DOHH2 (cell line): ENCODE measurements around the gene ARL9.

ENCODE experiments used
- H3F3A ChIP-seq: fragments of 200-600 bp; sonication (generic), shearing (Covaris generic); 2 replicates; pipeline ENCODE4 v1.6.0; 2016; ENCODE audit warnings: antibody characterized with exemption, mild to moderate bottlenecking; ENCODE audit not compliant: control insufficient read depth, insufficient read depth
- H3K27ac ChIP-seq: fragments of 200-600 bp; sonication (generic); 2 replicates; pipeline ENCODE4 v1.5.1; 2014; ENCODE audit warnings: low read depth, mild to moderate bottlenecking, low read length, moderate library complexity
- H3K27me3 ChIP-seq: fragments of 200-600 bp; sonication (generic); 2 replicates; pipeline ENCODE4 v1.6.1; 2014; ENCODE audit warnings: mild to moderate bottlenecking, low read length, mixed read lengths; ENCODE audit not compliant: control insufficient read depth
- H3K36me3 ChIP-seq: fragments of 200-600 bp; sonication (generic); 2 replicates; pipeline ENCODE4 v1.6.1; 2014; ENCODE audit warnings: mild to moderate bottlenecking, low read length, moderate library complexity, mixed read lengths; ENCODE audit not compliant: control insufficient read depth
- H3K4me1 ChIP-seq: fragments of 200-600 bp; sonication (generic); 2 replicates; pipeline ENCODE4 v1.6.1; 2014; ENCODE audit warnings: mild to moderate bottlenecking, low read length, mixed read lengths; ENCODE audit not compliant: control insufficient read depth
- H3K4me2 ChIP-seq: fragments of 200-600 bp; sonication (generic); 2 replicates; pipeline ENCODE4 v1.6.0; 2014; ENCODE audit warnings: mild to moderate bottlenecking, low read length, moderate library complexity
- H3K4me3 ChIP-seq: fragments of 200-600 bp; sonication (generic); 2 replicates; pipeline ENCODE4 v1.5.1; 2014; ENCODE audit warnings: mild to moderate bottlenecking, low read length, mixed read lengths
- H3K79me2 ChIP-seq: fragments of 200-600 bp; sonication (generic); 2 replicates; pipeline ENCODE4 v1.6.1; 2014; ENCODE audit warnings: mild to moderate bottlenecking, low read length, mixed read lengths; ENCODE audit not compliant: control insufficient read depth
- H3K9me2 ChIP-seq: fragments of 200-600 bp; sonication (generic); replicated peaks from 2 replicates; pipeline ENCODE4 v1.6.1; 2014; ENCODE audit warnings: mild to moderate bottlenecking, low read length, mixed read lengths; ENCODE audit not compliant: control insufficient read depth
- H3K9me3 ChIP-seq: fragments of 200-600 bp; sonication (generic); 2 replicates; pipeline ENCODE4 v1.6.1; 2014; ENCODE audit warnings: antibody characterized with exemption, low read length, mixed read lengths; ENCODE audit not compliant: control insufficient read depth, insufficient read depth
- H4K20me1 ChIP-seq: fragments of 200-600 bp; sonication (generic); 2 replicates; pipeline ENCODE4 v1.6.0; 2014; ENCODE audit warnings: low read depth, mild to moderate bottlenecking, antibody characterized with exemption, low read length, moderate library complexity; ENCODE audit not compliant: control insufficient read depth, insufficient read depth
- CTCF ChIP-seq: fragments of 200-600 bp; sonication (generic); IDR thresholded peaks from one replicate; pipeline ENCODE4 v1.5.1; 2014; ENCODE audit warnings: antibody characterized with exemption, mild to moderate bottlenecking, low read depth, low read length; ENCODE audit not compliant: poor library complexity, severe bottlenecking
- EZH2phosphoT487 ChIP-seq: fragments of 200-600 bp; sonication (generic); IDR thresholded peaks from 2 replicates; pipeline ENCODE4 v1.6.1; 2017; ENCODE audit warnings: borderline replicate concordance, mild to moderate bottlenecking, antibody characterized with exemption, low read length, moderate library complexity, mixed read lengths

ARL9 gene

GRCh38 chr4:56531149-56531770 lies 25.7 kb downstream of the ARL9 start:
- Histone ChIP-seq H3K4me2 (peak overlapping the region; percentile 81), H3K9me3 (no peaks in the 10 kb centered on the region), H3K4me3 (peak overlapping the region; percentile 72), H3K36me3 (no peaks in the 10 kb centered on the region), H4K20me1 (no peaks in the 10 kb centered on the region), H3F3A (no peaks in the 10 kb centered on the region), H3K9me2 (no peaks in the 10 kb centered on the region), H3K27me3 (peaks cover 46% of the 10 kb centered on the region), H3K4me1 (peaks cover 10% of the 10 kb centered on the region; the same call in 1 of the 2 replicates), H3K27ac (no peak overlapping the region), H3K79me2 (no peaks in the 10 kb centered on the region)
- TF ChIP-seq EZH2phosphoT487 (no peak), CTCF (no peak)

- Histone ChIP-seq H3K36me3 (no peaks in the 10 kb centered on the region), H3K27ac (no peak overlapping the region), H3K4me2 (no peak overlapping the region), H3K4me1 (peaks cover 10% of the 10 kb centered on the region; the same call in 1 of the 2 replicates), H3K9me2 (no peaks in the 10 kb centered on the region), H3K27me3 (peaks cover 46% of the 10 kb centered on the region), H3F3A (no peaks in the 10 kb centered on the region), H4K20me1 (no peaks in the 10 kb centered on the region), H3K79me2 (no peaks in the 10 kb centered on the region), H3K9me3 (no peaks in the 10 kb centered on the region), H3K4me3 (no peak overlapping the region)
- TF ChIP-seq CTCF (no peak), EZH2phosphoT487 (no peak)
These were observed 26.2 kb downstream of the ARL9 start for GRCh38 chr4:56531823-56532222.

- Histone ChIP-seq H3K9me3 (no peaks in the 10 kb centered on the region), H3F3A (no peaks in the 10 kb centered on the region), H4K20me1 (no peaks in the 10 kb centered on the region), H3K79me2 (no peaks in the 10 kb centered on the region), H3K4me1 (peaks cover 10% of the 10 kb centered on the region; the same call in 1 of the 2 replicates), H3K36me3 (no peaks in the 10 kb centered on the region), H3K27ac (no peak overlapping the region), H3K27me3 (peaks cover 46% of the 10 kb centered on the region), H3K4me3 (no peak overlapping the region), H3K9me2 (no peaks in the 10 kb centered on the region), H3K4me2 (no peak overlapping the region)
- TF ChIP-seq EZH2phosphoT487 (no peak), CTCF (no peak)
These were observed 26.6 kb downstream of the ARL9 start for GRCh38 chr4:56532239-56532638.
